Measurements from ENCODE around the gene NRXN3. TPM values are rescaled to one million over a fixed set of nuclear protein-coding genes. Genes with fewer than 3 reads are reported as not detected.

NRXN3 gene
- total and polyA plus RNA-seq, 2 experiments from 2014 or later, result 5.7 to 7.1 TPM

DNA sequence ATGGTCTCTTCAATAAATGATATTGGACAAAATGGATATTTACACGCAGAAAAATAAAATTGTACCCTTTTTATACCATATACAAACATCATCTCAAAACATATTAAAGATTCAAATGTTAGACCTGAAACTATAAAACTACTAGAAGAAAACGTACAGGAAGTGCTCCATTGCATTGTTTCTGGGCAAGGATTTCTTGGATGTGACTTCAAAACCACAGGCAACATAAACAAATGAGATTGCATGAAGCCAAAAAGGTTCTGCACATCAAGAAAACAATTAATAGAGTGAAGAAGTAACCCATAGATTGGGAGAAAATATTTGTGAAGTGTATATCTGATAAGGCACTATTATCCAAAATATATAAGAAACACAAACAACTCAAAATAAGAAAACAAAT, 812.4 kb downstream of the NRXN3 start:
- Histone ChIP-seq H3K27me3 (no peaks in the 10 kb centered on the region), H3K4me2 (no peak overlapping the region), H4K20me1 (ENCODE audit: insufficient read depth, poor library complexity, severe bottlenecking) (no peaks in the 10 kb centered on the region), H3K36me3 (replicated peaks; ENCODE audit: insufficient read depth, low read depth) (no peaks in the 10 kb centered on the region), H3K9me3 (ENCODE audit: low read depth) (no peaks in the 10 kb centered on the region), H3K79me2 (no peaks in the 10 kb centered on the region), H3K4me3 (no peak overlapping the region), H3K4me1 (ENCODE audit: insufficient read depth) (no peaks in the 10 kb centered on the region), H2AFZ (no peak overlapping the region), H3K9me2 (replicated peaks; ENCODE audit: insufficient read depth) (no peaks in the 10 kb centered on the region), H3K27ac (no peak overlapping the region)
- 63% methylated on average over 2 of the region's 2 CpGs for WGBS (ENCODE audit: low lambda C conversion rate, missing lambda C conversion rate)
- no peak for DNase-seq (ENCODE audit: low spot score)
- TF ChIP-seq EZH2 (IDR thresholded peaks at IDR 0.05; ENCODE audit: borderline replicate concordance) (no peak), EZH2phosphoT487 (IDR thresholded peaks at IDR 0.05; ENCODE audit: low read depth, severe bottlenecking, unreplicated experiment) (no peak)
- TF ChIP-seq, protein P1, sequence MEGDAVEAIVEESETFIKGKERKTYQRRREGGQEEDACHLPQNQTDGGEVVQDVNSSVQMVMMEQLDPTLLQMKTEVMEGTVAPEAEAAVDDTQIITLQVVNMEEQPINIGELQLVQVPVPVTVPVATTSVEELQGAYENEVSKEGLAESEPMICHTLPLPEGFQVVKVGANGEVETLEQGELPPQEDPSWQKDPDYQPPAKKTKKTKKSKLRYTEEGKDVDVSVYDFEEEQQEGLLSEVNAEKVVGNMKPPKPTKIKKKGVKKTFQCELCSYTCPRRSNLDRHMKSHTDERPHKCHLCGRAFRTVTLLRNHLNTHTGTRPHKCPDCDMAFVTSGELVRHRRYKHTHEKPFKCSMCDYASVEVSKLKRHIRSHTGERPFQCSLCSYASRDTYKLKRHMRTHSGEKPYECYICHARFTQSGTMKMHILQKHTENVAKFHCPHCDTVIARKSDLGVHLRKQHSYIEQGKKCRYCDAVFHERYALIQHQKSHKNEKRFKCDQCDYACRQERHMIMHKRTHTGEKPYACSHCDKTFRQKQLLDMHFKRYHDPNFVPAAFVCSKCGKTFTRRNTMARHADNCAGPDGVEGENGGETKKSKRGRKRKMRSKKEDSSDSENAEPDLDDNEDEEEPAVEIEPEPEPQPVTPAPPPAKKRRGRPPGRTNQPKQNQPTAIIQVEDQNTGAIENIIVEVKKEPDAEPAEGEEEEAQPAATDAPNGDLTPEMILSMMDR (IDR thresholded peaks at IDR 0.05; ENCODE audit: poor library complexity), result no peak

DNA sequence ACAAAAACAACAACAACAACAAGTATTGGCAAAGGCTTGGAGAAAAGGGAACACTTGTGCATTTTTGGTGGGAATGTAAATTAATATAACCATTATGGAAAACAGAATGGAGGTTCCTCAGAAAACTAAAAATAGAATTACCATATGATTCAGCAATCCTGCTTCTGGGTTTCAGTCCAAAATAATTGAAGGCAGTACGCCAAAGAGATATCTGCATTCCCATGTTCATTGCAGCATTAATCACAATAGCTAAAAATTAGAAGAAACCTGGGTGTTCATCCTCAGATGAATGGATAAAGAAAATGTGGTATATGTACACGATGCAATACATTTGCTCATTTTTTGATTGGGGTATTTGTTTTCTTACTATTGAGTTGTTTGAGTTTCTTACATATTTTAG, 813.0 kb downstream of the NRXN3 start:
- no peak for DNase-seq (ENCODE audit: low spot score)
- Histone ChIP-seq H3K79me2 (no peaks in the 10 kb centered on the region), H3K27ac (no peak overlapping the region), H2AFZ (no peak overlapping the region), H3K4me2 (no peak overlapping the region), H3K4me1 (ENCODE audit: insufficient read depth) (no peaks in the 10 kb centered on the region), H3K36me3 (replicated peaks; ENCODE audit: insufficient read depth, low read depth) (no peaks in the 10 kb centered on the region), H3K9me2 (replicated peaks; ENCODE audit: insufficient read depth) (no peaks in the 10 kb centered on the region), H3K9me3 (ENCODE audit: low read depth) (no peaks in the 10 kb centered on the region), H3K4me3 (no peak overlapping the region), H3K27me3 (no peaks in the 10 kb centered on the region), H4K20me1 (ENCODE audit: insufficient read depth, poor library complexity, severe bottlenecking) (no peaks in the 10 kb centered on the region)
- TF ChIP-seq, protein P1 (IDR thresholded peaks at IDR 0.05; ENCODE audit: poor library complexity), result no peak
- TF ChIP-seq EZH2phosphoT487 (IDR thresholded peaks at IDR 0.05; ENCODE audit: low read depth, severe bottlenecking, unreplicated experiment) (no peak), EZH2 (IDR thresholded peaks at IDR 0.05; ENCODE audit: borderline replicate concordance) (no peak)
- 93% methylated on average over 2 of the region's 2 CpGs for WGBS (ENCODE audit: low lambda C conversion rate, missing lambda C conversion rate)

DNA sequence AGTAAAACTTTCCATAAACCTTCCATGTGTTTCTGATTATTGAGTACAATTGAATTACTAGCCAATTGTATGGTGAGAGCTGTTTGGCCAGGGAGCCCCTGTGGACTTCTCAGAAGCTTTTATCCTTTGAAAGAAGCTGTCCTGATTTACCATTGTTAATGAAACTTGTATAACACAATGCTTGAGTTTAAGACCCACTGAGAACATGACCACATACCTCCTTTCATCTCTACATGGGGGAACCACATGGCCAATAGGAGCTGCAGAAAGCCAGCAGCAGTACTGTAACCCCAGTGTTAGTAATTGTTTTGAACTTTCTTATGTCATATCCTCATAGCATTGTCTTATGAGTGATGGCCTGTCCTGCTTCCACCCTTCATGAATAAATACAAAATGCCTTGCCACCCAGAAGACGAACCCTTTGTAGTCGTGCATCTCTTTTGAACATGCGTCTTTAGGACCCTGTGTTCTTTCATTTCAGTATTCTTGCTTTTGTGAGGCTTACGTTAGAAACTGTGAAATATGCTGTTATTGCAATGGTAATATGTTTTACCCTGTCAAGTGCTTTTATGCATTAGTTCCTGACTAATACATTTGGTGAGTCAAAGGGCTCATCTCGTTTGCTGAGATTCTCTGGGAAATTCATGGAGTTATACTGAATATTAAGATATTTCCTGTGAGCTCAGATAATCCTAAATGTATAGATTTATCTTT, 815.7 kb downstream of the NRXN3 start:
- Histone ChIP-seq H3K36me3 (replicated peaks; ENCODE audit: insufficient read depth, low read depth) (no peaks in the 10 kb centered on the region), H3K27me3 (peaks cover 4% of the 10 kb centered on the region), H3K27ac (no peak overlapping the region), H3K9me3 (ENCODE audit: low read depth) (no peaks in the 10 kb centered on the region), H3K4me2 (no peak overlapping the region), H4K20me1 (ENCODE audit: insufficient read depth, poor library complexity, severe bottlenecking) (no peaks in the 10 kb centered on the region), H3K4me1 (ENCODE audit: insufficient read depth) (no peaks in the 10 kb centered on the region), H2AFZ (no peak overlapping the region), H3K4me3 (no peak overlapping the region), H3K79me2 (no peaks in the 10 kb centered on the region), H3K9me2 (replicated peaks; ENCODE audit: insufficient read depth) (no peaks in the 10 kb centered on the region)
- DNase-seq (ENCODE audit: low spot score), result no peak
- TF ChIP-seq EZH2phosphoT487 (IDR thresholded peaks at IDR 0.05; ENCODE audit: low read depth, severe bottlenecking, unreplicated experiment), result no peak
- WGBS (ENCODE audit: low lambda C conversion rate, missing lambda C conversion rate), result 75% methylated on average over 5 of the region's 5 CpGs

DNA sequence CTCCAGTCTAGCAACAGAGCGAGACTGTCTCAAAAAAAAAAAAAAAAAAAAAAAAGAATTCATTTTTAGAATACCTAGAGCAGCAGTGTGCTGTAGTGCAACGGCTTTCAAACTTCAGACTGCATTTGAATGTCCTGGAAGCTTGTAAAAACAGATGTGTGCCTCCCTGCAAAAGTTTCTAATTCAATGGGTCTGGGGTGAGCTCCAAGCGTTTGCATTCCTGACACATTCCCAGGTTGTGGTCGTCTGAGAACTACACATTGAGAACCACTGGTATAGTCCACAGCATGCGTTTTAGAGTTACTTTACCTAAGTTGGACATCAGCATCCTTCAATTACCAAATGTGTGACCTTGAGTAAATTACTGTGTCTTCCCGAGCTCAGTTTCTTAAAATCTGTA, 816.8 kb downstream of the NRXN3 start:
- H3K4me1 ChIP-seq (ENCODE audit: insufficient read depth), result no peaks in the 10 kb centered on the region
- no peaks in the 10 kb centered on the region for H3K9me3 ChIP-seq (ENCODE audit: low read depth)
- H2AFZ ChIP-seq, result no peak overlapping the region
- no peak for DNase-seq (ENCODE audit: low spot score)
- no peak overlapping the region for H3K4me2 ChIP-seq
- no peaks in the 10 kb centered on the region for H3K9me2 ChIP-seq (replicated peaks; ENCODE audit: insufficient read depth)
- no peaks in the 10 kb centered on the region for H3K79me2 ChIP-seq
- 54% methylated on average over 6 of the region's 6 CpGs for whole genome bisulfite sequencing (ENCODE audit: low lambda C conversion rate, missing lambda C conversion rate)
- peaks cover 4% of the 10 kb centered on the region for H3K27me3 ChIP-seq
- H4K20me1 ChIP-seq (ENCODE audit: insufficient read depth, poor library complexity, severe bottlenecking), result no peaks in the 10 kb centered on the region
- H3K36me3 ChIP-seq (replicated peaks; ENCODE audit: insufficient read depth, low read depth), result no peaks in the 10 kb centered on the region
- H3K4me3 ChIP-seq, result no peak overlapping the region
- H3K27ac ChIP-seq, result no peak overlapping the region
- no peak for TF ChIP-seq EZH2 (IDR thresholded peaks at IDR 0.05; ENCODE audit: borderline replicate concordance)
- TF ChIP-seq, protein P1 (IDR thresholded peaks at IDR 0.05; ENCODE audit: poor library complexity), result no peak
- no peak for TF ChIP-seq EZH2phosphoT487 (IDR thresholded peaks at IDR 0.05; ENCODE audit: low read depth, severe bottlenecking, unreplicated experiment)
